Activated naive CD8-positive, alpha-beta T cell treated with anti-CD3 and anti-CD28 coated beads, Interleukin-2, amount 50 U/mL, for 16 hours (primary cell): ENCODE measurements around the gene RILPL2.
"Not testable (repeated sequence)": the region's sequence is repeated elsewhere in the genome, so short reads cannot be mapped to it uniquely, and the experiment has no call there.

Experiments
- DNase-seq: peaks from one replicate; pipeline ENCODE4 v3.0.0-alpha.2; 2020; ENCODE audit warnings: low read depth, low spot score

The RILPL2 gene

GRCh38 chr12:123436017-123436964, at the start of gene RILPL2:
Gene RILPL2 (minus strand): TSS chr12:123436684. CDS start chr12:123436420, 264 bp downstream.
- DNase-seq, result peak; percentile 86

- no peak for DNase-seq
Measured at GRCh38 chr12:123485756-123486155, 49.3 kb upstream of the RILPL2 start.

- no peak for DNase-seq
Measured at GRCh38 chr12:123483602-123484248, 47.2 kb upstream of the RILPL2 start.

- no peak for DNase-seq
Measured at GRCh38 chr12:123482876-123483275, 46.4 kb upstream of the RILPL2 start.

GRCh38 chr12:123481251-123481650, 44.8 kb upstream of the RILPL2 start:
- not testable (repeated sequence) for DNase-seq

GRCh38 chr12:123479442-123480180, 43.1 kb upstream of the RILPL2 start:
- no peak for DNase-seq

GRCh38 chr12:123478762-123479161, 42.3 kb upstream of the RILPL2 start:
- DNase-seq, result no peak

- no peak for DNase-seq
Measured at GRCh38 chr12:123478069-123478468, 41.6 kb upstream of the RILPL2 start.

- no peak for DNase-seq
Measured at GRCh38 chr12:123475246-123475703, 38.8 kb upstream of the RILPL2 start.

- no peak for DNase-seq
Measured at GRCh38 chr12:123474485-123475245, 38.2 kb upstream of the RILPL2 start.

GRCh38 chr12:123472438-123472849, 36.0 kb upstream of the RILPL2 start:
- no peak for DNase-seq

GRCh38 chr12:123471374-123472068, 35.0 kb upstream of the RILPL2 start:
- no peak for DNase-seq

GRCh38 chr12:123469978-123470377, 33.5 kb upstream of the RILPL2 start:
- no peak for DNase-seq

GRCh38 chr12:123468786-123469185, 32.3 kb upstream of the RILPL2 start:
- no peak for DNase-seq

- no peak for DNase-seq
Measured at GRCh38 chr12:123465084-123465483, 28.6 kb upstream of the RILPL2 start.

GRCh38 chr12:123463174-123463573, 26.7 kb upstream of the RILPL2 start:
- DNase-seq, result not testable (repeated sequence)

GRCh38 chr12:123457980-123458779, 21.7 kb upstream of the RILPL2 start, which contains the start of gene SNRNP35:
Gene SNRNP35 (plus strand): TSS chr12:123458139. CDS start chr12:123465541, 7,402 bp downstream.
- peak; percentile 56 for DNase-seq

GRCh38 chr12:123453165-123453564, 16.7 kb upstream of the RILPL2 start:
- DNase-seq, result no peak

- DNase-seq, result not testable (repeated sequence)
Measured at GRCh38 chr12:123452276-123452550, 15.7 kb upstream of the RILPL2 start.

GRCh38 chr12:123450636-123451035, 14.2 kb upstream of the RILPL2 start:
- DNase-seq, result no peak
